8988T (cell line): ENCODE measurements around the gene DYNAP.

Experiments
- DNase-seq: peaks from one replicate; pipeline ENCODE4 v3.0.0; 2011

Gene DYNAP

GRCh38 chr18:54641734-54642133 is 50.7 kb downstream of the DYNAP start:
- DNase-seq, result no peak

- no peak for DNase-seq
These were observed 56.1 kb downstream of the DYNAP start for GRCh38 chr18:54647176-54647575.
